Measurements from ENCODE around the gene TTN.

The TTN gene

GRCh38 chr2:178517496-178517895 lies 289.7 kb downstream of the TTN start:
- H3K27me3 Mint-ChIP-seq, result no peaks in the 10 kb centered on the region
- CTCF ChIA-PET, result interaction anchor here (1.2 kb wide), 1 partner anchor 10 kb away, joined by 3 read pairs; no protein-coding TSS in a partner anchor
- no peak overlapping the region for H3K4me3 Mint-ChIP-seq
- peaks cover 32% of the 10 kb centered on the region for H3K36me3 Mint-ChIP-seq
- DNase-seq, result no peak
- H3K9me3 Mint-ChIP-seq, result no peaks in the 10 kb centered on the region
- H3K27ac Mint-ChIP-seq, result no peak overlapping the region
- peaks cover 24% of the 10 kb centered on the region for H3K4me1 Mint-ChIP-seq

- peaks cover 39% of the 10 kb centered on the region for H3K36me3 Mint-ChIP-seq
- H3K27me3 Mint-ChIP-seq, result no peaks in the 10 kb centered on the region
- CTCF ChIA-PET, result no interaction called here
Observed at GRCh38 chr2:178514664-178515063, 292.6 kb downstream of the TTN start.

GRCh38 chr2:178513876-178514275 lies 293.3 kb downstream of the TTN start:
- CTCF ChIA-PET, result no interaction called here
- no peak overlapping the region for H3K27ac Mint-ChIP-seq
- no peak overlapping the region for H3K4me3 Mint-ChIP-seq
- peaks cover 14% of the 10 kb centered on the region for H3K4me1 Mint-ChIP-seq
- peaks cover 42% of the 10 kb centered on the region for H3K36me3 Mint-ChIP-seq
- H3K9me3 Mint-ChIP-seq, result no peaks in the 10 kb centered on the region
- no peak for DNase-seq
- H3K27me3 Mint-ChIP-seq, result no peaks in the 10 kb centered on the region

More at GRCh38 chr2:178514664-178515063, 292.6 kb downstream of the TTN start:
- Mint-ChIP-seq H3K4me1 (peaks cover 14% of the 10 kb centered on the region), H3K4me3 (no peak overlapping the region), H3K9me3 (no peaks in the 10 kb centered on the region), H3K27ac (peak overlapping the region; percentile 62)
- DNase-seq, result no peak

GRCh38 chr2:178512484-178512883 lies 294.7 kb downstream of the TTN start:
- H3K4me1 Mint-ChIP-seq, result peaks cover 18% of the 10 kb centered on the region
- CTCF ChIA-PET, result interaction anchor here (0.6 to 0.7 kb wide), 2 partner anchors 25 to 27 kb away, joined by 3 read pairs; no protein-coding TSS in a partner anchor
- no peaks in the 10 kb centered on the region for H3K9me3 Mint-ChIP-seq
- H3K27me3 Mint-ChIP-seq, result no peaks in the 10 kb centered on the region
- H3K4me3 Mint-ChIP-seq, result no peak overlapping the region
- no peak overlapping the region for H3K27ac Mint-ChIP-seq
- H3K36me3 Mint-ChIP-seq, result peaks cover 39% of the 10 kb centered on the region
- no peak for DNase-seq

- Mint-ChIP-seq H3K36me3 (peaks cover 40% of the 10 kb centered on the region), H3K4me3 (no peak overlapping the region)
Observed at GRCh38 chr2:178510384-178510783, 296.8 kb downstream of the TTN start.

GRCh38 chr2:178508646-178509045 lies 298.6 kb downstream of the TTN start:
- Mint-ChIP-seq H3K4me1 (peaks cover 5% of the 10 kb centered on the region), H3K27me3 (no peaks in the 10 kb centered on the region), H3K9me3 (no peaks in the 10 kb centered on the region), H3K36me3 (peaks cover 34% of the 10 kb centered on the region), H3K4me3 (no peak overlapping the region), H3K27ac (no peak overlapping the region)
- CTCF ChIA-PET, result no interaction called here
- DNase-seq, result no peak

More at GRCh38 chr2:178510384-178510783, 296.8 kb downstream of the TTN start:
- CTCF ChIA-PET, result no interaction called here
- Mint-ChIP-seq H3K27me3 (no peaks in the 10 kb centered on the region), H3K9me3 (no peaks in the 10 kb centered on the region), H3K27ac (no peak overlapping the region), H3K4me1 (peaks cover 18% of the 10 kb centered on the region)
- DNase-seq, result no peak

- no peak for DNase-seq
- Mint-ChIP-seq H3K36me3 (peaks cover 40% of the 10 kb centered on the region), H3K27ac (no peak overlapping the region), H3K4me3 (no peak overlapping the region), H3K9me3 (no peaks in the 10 kb centered on the region), H3K4me1 (peaks cover 5% of the 10 kb centered on the region), H3K27me3 (no peaks in the 10 kb centered on the region)
- CTCF ChIA-PET, result interaction anchor here (1.0 to 1.1 kb wide), 2 partner anchors 19 to 28 kb away, joined by 3 read pairs; no protein-coding TSS in a partner anchor
Observed at GRCh38 chr2:178506949-178507348, 300.3 kb downstream of the TTN start.

GRCh38 chr2:178506524-178506923 lies 300.7 kb downstream of the TTN start:
- Mint-ChIP-seq H3K27ac (no peak overlapping the region), H3K4me1 (peaks cover 5% of the 10 kb centered on the region), H3K27me3 (no peaks in the 10 kb centered on the region), H3K9me3 (no peaks in the 10 kb centered on the region), H3K4me3 (no peak overlapping the region), H3K36me3 (peaks cover 41% of the 10 kb centered on the region)
- DNase-seq, result no peak
- CTCF ChIA-PET, result interaction anchor here (0.6 to 1.0 kb wide), 2 partner anchors 27 to 732 kb away, joined by 3 read pairs; no protein-coding TSS in a partner anchor

GRCh38 chr2:178506101-178506500 lies 301.1 kb downstream of the TTN start:
- H3K27ac Mint-ChIP-seq, result no peak overlapping the region
- peaks cover 5% of the 10 kb centered on the region for H3K4me1 Mint-ChIP-seq
- H3K27me3 Mint-ChIP-seq, result no peaks in the 10 kb centered on the region
- no peak for DNase-seq
- peaks cover 44% of the 10 kb centered on the region for H3K36me3 Mint-ChIP-seq
- no peaks in the 10 kb centered on the region for H3K9me3 Mint-ChIP-seq
- no peak overlapping the region for H3K4me3 Mint-ChIP-seq
- CTCF ChIA-PET, result interaction anchor here (0.6 kb wide), 1 partner anchor 732 kb away, joined by 3 read pairs; no protein-coding TSS in a partner anchor

GRCh38 chr2:178502751-178503150 lies 304.5 kb downstream of the TTN start:
- no peaks in the 10 kb centered on the region for H3K9me3 Mint-ChIP-seq

GRCh38 chr2:178499640-178500039 lies 307.6 kb downstream of the TTN start:
- H3K4me1 Mint-ChIP-seq, result peaks cover 6% of the 10 kb centered on the region
- no peaks in the 10 kb centered on the region for H3K27me3 Mint-ChIP-seq
- no peak overlapping the region for H3K27ac Mint-ChIP-seq
- peaks cover 71% of the 10 kb centered on the region for H3K36me3 Mint-ChIP-seq
- DNase-seq, result no peak
- CTCF ChIA-PET, result no interaction called here
- H3K9me3 Mint-ChIP-seq, result no peaks in the 10 kb centered on the region
- H3K4me3 Mint-ChIP-seq, result no peak overlapping the region

More at GRCh38 chr2:178502751-178503150, 304.5 kb downstream of the TTN start:
- no peak for DNase-seq
- peaks cover 57% of the 10 kb centered on the region for H3K36me3 Mint-ChIP-seq
- no peak overlapping the region for H3K27ac Mint-ChIP-seq
- no peak overlapping the region for H3K4me3 Mint-ChIP-seq
- CTCF ChIA-PET, result interaction anchor here (0.7 kb wide), 1 partner anchor 89 kb away, joined by 3 read pairs; no protein-coding TSS in a partner anchor
- peaks cover 2% of the 10 kb centered on the region for H3K4me1 Mint-ChIP-seq
- H3K27me3 Mint-ChIP-seq, result no peaks in the 10 kb centered on the region

- H3K36me3 Mint-ChIP-seq, result peaks cover 71% of the 10 kb centered on the region
- no peak overlapping the region for H3K27ac Mint-ChIP-seq
- H3K27me3 Mint-ChIP-seq, result no peaks in the 10 kb centered on the region
- no peak overlapping the region for H3K4me3 Mint-ChIP-seq
- H3K4me1 Mint-ChIP-seq, result peaks cover 6% of the 10 kb centered on the region
- no peak for DNase-seq
- CTCF ChIA-PET, result interaction anchor here (1.1 kb wide), 1 partner anchor 16 kb away, joined by 5 read pairs; no protein-coding TSS in a partner anchor
- H3K9me3 Mint-ChIP-seq, result no peaks in the 10 kb centered on the region
Observed at GRCh38 chr2:178498137-178498536, 309.1 kb downstream of the TTN start.

- Mint-ChIP-seq H3K9me3 (no peaks in the 10 kb centered on the region), H3K4me1 (peaks cover 6% of the 10 kb centered on the region), H3K4me3 (no peak overlapping the region), H3K36me3 (peaks cover 64% of the 10 kb centered on the region), H3K27ac (no peak overlapping the region), H3K27me3 (no peaks in the 10 kb centered on the region)
- DNase-seq, result no peak
- CTCF ChIA-PET, result no interaction called here
Observed at GRCh38 chr2:178496049-178496448, 311.2 kb downstream of the TTN start.

- H3K4me3 Mint-ChIP-seq, result no peak overlapping the region
- no peaks in the 10 kb centered on the region for H3K27me3 Mint-ChIP-seq
- no peaks in the 10 kb centered on the region for H3K9me3 Mint-ChIP-seq
- DNase-seq, result no peak
- H3K27ac Mint-ChIP-seq, result no peak overlapping the region
- CTCF ChIA-PET, result no interaction called here
- H3K4me1 Mint-ChIP-seq, result peaks cover 12% of the 10 kb centered on the region
- H3K36me3 Mint-ChIP-seq, result peaks cover 63% of the 10 kb centered on the region
Observed at GRCh38 chr2:178491612-178492011, 315.6 kb downstream of the TTN start.

GRCh38 chr2:178485356-178485755 lies 321.9 kb downstream of the TTN start:
- CTCF ChIA-PET, result interaction anchor here (1.0 kb wide), 1 partner anchor 46 kb away, joined by 3 read pairs; no protein-coding TSS in a partner anchor
- no peak for DNase-seq
- H3K4me1 Mint-ChIP-seq, result peaks cover 28% of the 10 kb centered on the region

More at GRCh38 chr2:178485356-178485755, 321.9 kb downstream of the TTN start:
- Mint-ChIP-seq H3K36me3 (peaks cover 34% of the 10 kb centered on the region), H3K27ac (no peak overlapping the region), H3K9me3 (no peaks in the 10 kb centered on the region), H3K27me3 (no peaks in the 10 kb centered on the region), H3K4me3 (no peak overlapping the region)

Data from activated naive CD4-positive, alpha-beta T cell treated with anti-CD3 and anti-CD28 coated beads, Interleukin-2, amount 10 ng/mL, durations not matched to agents 7 days and 5 days (primary cell).